Dermis blood vessel endothelial cell (primary cell): ENCODE measurements around the gene PRODH2. TPM values are rescaled to one million over a fixed set of nuclear protein-coding genes. Genes with fewer than 3 reads are reported as not detected.

Source experiments
- DNase-seq: peaks from one replicate; pipeline ENCODE4 v3.0.0; 2010
- total RNA-seq: library from RNA; depleted of rRNA; stranded (reverse); fragments of >200 nt; gene quantifications from 2 replicates; pipeline ENCODE4 v1.2.3, GENCODE V29; 2014

The PRODH2 gene
- total RNA-seq = not detected in 2 replicates

GRCh38 chr19:35812220-35813042 is at the start of gene PRODH2:
Gene PRODH2 (minus strand): TSS chr19:35812845. CDS start chr19:35812805, 40 bp downstream.
- DNase-seq = no peak

- DNase-seq = no peak
Measured at GRCh38 chr19:35861640-35862160, 49.1 kb upstream of the PRODH2 start.

- DNase-seq = no peak
Measured at GRCh38 chr19:35860818-35861639, 48.4 kb upstream of the PRODH2 start.

- DNase-seq = no peak
Measured at GRCh38 chr19:35860436-35860817, 47.8 kb upstream of the PRODH2 start.

- no peak for DNase-seq
Measured at GRCh38 chr19:35859414-35859813, 46.8 kb upstream of the PRODH2 start.

- DNase-seq = no peak
Measured at GRCh38 chr19:35858311-35858710, 45.7 kb upstream of the PRODH2 start.

GRCh38 chr19:35856546-35857149 is 44.0 kb upstream of the PRODH2 start, which contains the start of gene KIRREL2:
Gene KIRREL2 (plus strand): TSS chr19:35856911. CDS start chr19:35857120, 209 bp downstream.
- DNase-seq = no peak

GRCh38 chr19:35853038-35853756 is 40.6 kb upstream of the PRODH2 start:
- no peak for DNase-seq

GRCh38 chr19:35852029-35852780 is 39.6 kb upstream of the PRODH2 start, which contains the start of gene NPHS1:
Gene NPHS1 (minus strand): TSS chr19:35852504. CDS start chr19:35851837, 667 bp downstream.
- DNase-seq = no peak

GRCh38 chr19:35851213-35852028 is 38.8 kb upstream of the PRODH2 start:
- no peak for DNase-seq

- DNase-seq = no peak
Measured at GRCh38 chr19:35848919-35849505, 36.4 kb upstream of the PRODH2 start.

GRCh38 chr19:35848486-35848885 is 35.8 kb upstream of the PRODH2 start:
- no peak for DNase-seq

- DNase-seq = no peak
Measured at GRCh38 chr19:35847911-35848310, 35.3 kb upstream of the PRODH2 start.

- DNase-seq = no peak
Measured at GRCh38 chr19:35846038-35846668, 33.5 kb upstream of the PRODH2 start.

GRCh38 chr19:35845215-35846037 is 32.8 kb upstream of the PRODH2 start:
- DNase-seq = no peak

GRCh38 chr19:35844482-35845214 is 32.0 kb upstream of the PRODH2 start:
- no peak for DNase-seq

- DNase-seq = no peak
Measured at GRCh38 chr19:35843676-35844481, 31.2 kb upstream of the PRODH2 start.
